ENCODE results near the gene MIEF2. TPM values are rescaled to one million over a fixed set of nuclear protein-coding genes. Genes with fewer than 3 reads are reported as not detected.

Gene MIEF2
- total RNA-seq, 3 donors from 2014 or later, result 13.4 to 20.7 (median 16.4) TPM

GRCh38 chr17:18270046-18270931, 9.8 kb downstream of the MIEF2 start:
- H3K4me3 ChIP-seq, result no peak overlapping the region
- intact Hi-C loops (cut with DNase I, micrococcal nuclease), result no loop called here
- ATAC-seq, result no peak
- no peaks in the 10 kb centered on the region for H3K36me3 ChIP-seq (ENCODE audit: low read depth)
- DNase-seq, result no peak
- no peak for TF ChIP-seq CTCF (IDR thresholded peaks at IDR 0.05)
- no peaks in the 10 kb centered on the region for H3K9me3 ChIP-seq
- H3K4me1 ChIP-seq (ENCODE audit: low read depth), result no peaks in the 10 kb centered on the region

GRCh38 chr17:18277076-18277475, 16.6 kb downstream of the MIEF2 start:
- Histone ChIP-seq H3K36me3 (ENCODE audit: low read depth) (peaks cover 7% of the 10 kb centered on the region), H3K4me3 (no peak overlapping the region), H3K9me3 (no peaks in the 10 kb centered on the region), H3K4me1 (ENCODE audit: low read depth) (no peaks in the 10 kb centered on the region)
- intact Hi-C loops (cut with DNase I, micrococcal nuclease), result no loop called here
- ATAC-seq, result no peak
- no peak for TF ChIP-seq CTCF (IDR thresholded peaks at IDR 0.05)
- no peak for DNase-seq

- Histone ChIP-seq H3K9me3 (no peaks in the 10 kb centered on the region), H3K4me1 (ENCODE audit: low read depth) (no peaks in the 10 kb centered on the region), H3K36me3 (ENCODE audit: low read depth) (peaks cover 7% of the 10 kb centered on the region), H3K4me3 (no peak overlapping the region)
- intact Hi-C loops (cut with DNase I, micrococcal nuclease), result no loop called here
- TF ChIP-seq CTCF (IDR thresholded peaks at IDR 0.05), result no peak
- DNase-seq (no peak), ATAC-seq (no peak)
Measured at GRCh38 chr17:18278867-18279266, 18.4 kb downstream of the MIEF2 start.

GRCh38 chr17:18280249-18280648, 19.8 kb downstream of the MIEF2 start:
- Histone ChIP-seq H3K4me3 (no peak overlapping the region), H3K9me3 (no peaks in the 10 kb centered on the region), H3K4me1 (ENCODE audit: low read depth) (no peaks in the 10 kb centered on the region), H3K36me3 (ENCODE audit: low read depth) (peaks cover 7% of the 10 kb centered on the region)
- intact Hi-C loops (cut with DNase I, micrococcal nuclease), result no loop called here
- DNase-seq (peak in 1 of 3 donors; percentile 16), ATAC-seq (no peak)
- TF ChIP-seq CTCF (IDR thresholded peaks at IDR 0.05), result no peak

- Histone ChIP-seq H3K4me1 (ENCODE audit: low read depth) (no peaks in the 10 kb centered on the region), H3K9me3 (no peaks in the 10 kb centered on the region), H3K4me3 (no peak overlapping the region), H3K36me3 (ENCODE audit: low read depth) (peaks cover 7% of the 10 kb centered on the region)
- TF ChIP-seq CTCF (IDR thresholded peaks at IDR 0.05), result no peak
- ATAC-seq (no peak), DNase-seq (peak in 1 of 3 donors; percentile 5)
- intact Hi-C loops (cut with DNase I, micrococcal nuclease), result no loop called here
Measured at GRCh38 chr17:18280766-18281371, 20.4 kb downstream of the MIEF2 start.
